PC-9 (cell line): ENCODE results near the gene MRPS34. TPM values are rescaled to one million over a fixed set of nuclear protein-coding genes. Genes with fewer than 3 reads are reported as not detected.

Experiments
- BruUV-seq: library from RNA; stranded (reverse); fragments of 400-500 nt; replicated peaks from 2 replicates; lab custom pipeline; 2021; lab: Mats Ljungman, UMichigan
- CTCF ChIA-PET: fragments of 300-600 bp; sonication (Branson Sonifier 250); formaldehyde crosslinking; loops from one replicate; lab custom pipeline; 2022; ENCODE audit warnings: antibody characterized with exemption; lab: Charles Lee
- POLR2A ChIA-PET: fragments of 300-600 bp; sonication (Branson Sonifier 250); formaldehyde crosslinking; loops from one replicate; lab custom pipeline; 2022; ENCODE audit warnings: antibody characterized with exemption; ENCODE audit not compliant: unreplicated experiment; lab: Charles Lee
- DNase-seq, 2 experiments: peaks; one replicate each; pipeline versions ENCODE4 v3.0.0 to v3.0.0-alpha.2; 2015 to 2022; ENCODE audit warnings: mixed read lengths in 1 of 2
- H2AFZ ChIP-seq: fragments of 200-600 bp; sonication (generic); 2 replicates; pipeline ENCODE4 v1.8.1; 2017; ENCODE audit warnings: antibody characterized with exemption
- H3F3A ChIP-seq: fragments of 200-600 bp; sonication (generic); 2 replicates; pipeline ENCODE4 v1.8.1; 2017; ENCODE audit warnings: antibody characterized with exemption, mild to moderate bottlenecking, low read depth; ENCODE audit not compliant: insufficient read depth
- H3K27ac ChIP-seq: fragments of 200-600 bp; sonication (generic); 2 replicates; pipeline ENCODE4 v1.6.1; 2016; ENCODE audit warnings: mixed run types
- H3K27me3 ChIP-seq: fragments of 200-600 bp; sonication (generic); 2 replicates; pipeline ENCODE4 v1.6.1; 2016; ENCODE audit warnings: low read depth, mixed run types; ENCODE audit not compliant: insufficient read depth
- H3K36me3 ChIP-seq: fragments of 200-600 bp; sonication (generic); 2 replicates; pipeline ENCODE4 v1.6.1; 2016; ENCODE audit warnings: low read depth, mixed run types
- H3K4me1 ChIP-seq: fragments of 200-600 bp; sonication (generic); replicated peaks from 2 replicates; pipeline ENCODE4 v1.6.1; 2016; ENCODE audit warnings: mixed run types; ENCODE audit not compliant: insufficient read depth
- H3K4me2 ChIP-seq: fragments of 200-600 bp; sonication (generic); 2 replicates; pipeline ENCODE4 v1.6.1; 2017; ENCODE audit warnings: mixed run types
- H3K4me3 ChIP-seq: fragments of 200-600 bp; sonication (generic); 2 replicates; pipeline ENCODE4 v1.6.1; 2016; ENCODE audit warnings: mixed run types
- H3K79me2 ChIP-seq: fragments of 200-600 bp; sonication (generic); 2 replicates; pipeline ENCODE4 v1.6.1; 2017; ENCODE audit warnings: low read depth, mixed run types
- H3K9me2 ChIP-seq: fragments of 200-600 bp; sonication (generic); 2 replicates; pipeline ENCODE4 v1.8.1; 2017; ENCODE audit warnings: mild to moderate bottlenecking; ENCODE audit not compliant: insufficient read depth
- H3K9me3 ChIP-seq: fragments of 200-600 bp; sonication (generic); 2 replicates; pipeline ENCODE4 v1.8.1; 2016; ENCODE audit warnings: low read depth; ENCODE audit not compliant: insufficient read depth
- H4K20me1 ChIP-seq: fragments of 200-600 bp; sonication (generic); 2 replicates; pipeline ENCODE4 v1.8.1; 2017; ENCODE audit not compliant: insufficient read depth
- CTCF ChIP-seq: fragments of 200-600 bp; sonication (generic); conservative IDR thresholded peaks from 2 replicates; pipeline ENCODE4 v1.6.1; 2017; ENCODE audit warnings: mixed run types, antibody characterized with exemption, mild to moderate bottlenecking, moderate library complexity
- EZH2 ChIP-seq: fragments of 200-600 bp; sonication (generic); IDR thresholded peaks from 2 replicates; pipeline ENCODE4 v1.8.0; 2017; ENCODE audit warnings: antibody characterized with exemption, low read depth
- intact Hi-C: fragments of 100-400 bp; cut with micrococcal nuclease; formaldehyde crosslinking; loops from one replicate; pipeline ENCODE4 v1.10.0; 2022; ENCODE audit not compliant: unreplicated experiment
- total RNA-seq: library from RNA; stranded (reverse); gene quantifications from 2 replicates; pipeline ENCODE4 v1.2.3, GENCODE V29; 2021

MRPS34 gene
- total RNA-seq, 1 experiment from 2014 or later = 201 TPM

- no TSS peak for BruUV-seq
Observed at GRCh38 chr16:1759511-1759910, 13.4 kb downstream of the MRPS34 start.

GRCh38 chr16:1758923-1759322, 14.0 kb downstream of the MRPS34 start:
- no TSS peak for BruUV-seq
- POLR2A ChIA-PET = interaction anchor here (0.5 kb wide), 1 partner anchor 47 kb away, joined by 7 read pairs; no protein-coding TSS in a partner anchor
- Histone ChIP-seq H4K20me1 (no peaks in the 10 kb centered on the region; the same call in 1 of the 2 replicates), H3F3A (no peaks in the 10 kb centered on the region; the same call in 1 of the 2 replicates), H3K79me2 (no peaks in the 10 kb centered on the region), H3K9me3 (no peaks in the 10 kb centered on the region), H3K4me1 (no peaks in the 10 kb centered on the region), H3K4me3 (no peak overlapping the region), H3K27ac (no peak overlapping the region), H3K9me2 (no peaks in the 10 kb centered on the region), H3K4me2 (no peak overlapping the region), H2AFZ (no peak overlapping the region), H3K36me3 (no peaks in the 10 kb centered on the region; the same call in none of the 2 replicates), H3K27me3 (no peaks in the 10 kb centered on the region)
- CTCF ChIA-PET = no interaction called here
- DNase-seq = no peak
- intact Hi-C loops = no loop called here
- TF ChIP-seq CTCF = no peak
- TF ChIP-seq EZH2 = no peak

More at GRCh38 chr16:1759511-1759910, 13.4 kb downstream of the MRPS34 start:
- ChIA-PET POLR2A (interaction anchor here (0.5 kb wide), 1 partner anchor 48 kb away, joined by 7 read pairs; no protein-coding TSS in a partner anchor), CTCF (no interaction called here)
- DNase-seq = no peak
- Histone ChIP-seq H3K27ac (no peak overlapping the region), H3K4me1 (no peaks in the 10 kb centered on the region), H3K4me3 (no peak overlapping the region), H3K9me2 (no peaks in the 10 kb centered on the region), H3K36me3 (no peaks in the 10 kb centered on the region; the same call in none of the 2 replicates), H3K27me3 (no peaks in the 10 kb centered on the region), H3K4me2 (no peak overlapping the region), H3K79me2 (no peaks in the 10 kb centered on the region), H3K9me3 (no peaks in the 10 kb centered on the region), H2AFZ (no peak overlapping the region), H3F3A (no peaks in the 10 kb centered on the region; the same call in 1 of the 2 replicates), H4K20me1 (no peaks in the 10 kb centered on the region; the same call in 1 of the 2 replicates)
- TF ChIP-seq EZH2 (no peak), CTCF (no peak)
- intact Hi-C loops = no loop called here

GRCh38 chr16:1757714-1758461, 15.0 kb downstream of the MRPS34 start:
- no peak overlapping the region for H3K27ac ChIP-seq
- H3K9me2 ChIP-seq = no peaks in the 10 kb centered on the region
- no peaks in the 10 kb centered on the region; the same call in none of the 2 replicates for H3K36me3 ChIP-seq
- no peaks in the 10 kb centered on the region; the same call in 1 of the 2 replicates for H4K20me1 ChIP-seq
- ChIA-PET POLR2A (no interaction called here), CTCF (no interaction called here)
- H3K79me2 ChIP-seq = no peaks in the 10 kb centered on the region
- no peak overlapping the region for H3K4me3 ChIP-seq
- intact Hi-C loops = no loop called here
- no peak overlapping the region for H2AFZ ChIP-seq
- H3K9me3 ChIP-seq = no peaks in the 10 kb centered on the region
- BruUV-seq = no TSS peak
- DNase-seq = no peak
- no peak overlapping the region for H3K4me2 ChIP-seq
- no peak for TF ChIP-seq EZH2
- TF ChIP-seq CTCF = no peak
- no peaks in the 10 kb centered on the region for H3K27me3 ChIP-seq
- H3F3A ChIP-seq = no peaks in the 10 kb centered on the region; the same call in 1 of the 2 replicates
- no peaks in the 10 kb centered on the region for H3K4me1 ChIP-seq
